ENCODE measurements around the gene UAP1L1. TPM values are rescaled to one million over a fixed set of nuclear protein-coding genes. Genes with fewer than 3 reads are reported as not detected.
A peak's percentile ranks its signal among the peaks of the same experiment; 100 is the strongest.

The UAP1L1 gene
- total and polyA plus RNA-seq, 2 experiments from 2014 or later: 2.5 to 8.1 TPM

GRCh38 chr9:137067860-137068538 is 9.3 kb upstream of the UAP1L1 start:
- H3K36me3 ChIP-seq (ENCODE audit: insufficient read depth): no peaks in the 10 kb centered on the region; the same call in 1 of the 2 replicates
- no peak overlapping the region for H2AFZ ChIP-seq
- H3K4me1 Mint-ChIP-seq: peaks cover 19% of the 10 kb centered on the region
- H3K27ac Mint-ChIP-seq: 0 out of 2 replicates have a peak overlapping the region, but pooled peaks have one; percentile 43
- H3K36me3 Mint-ChIP-seq (ENCODE audit: low read depth): no peaks in the 10 kb centered on the region; the same call in 1 of the 3 replicates
- peak; percentile 90 for DNase-seq (ENCODE audit: low spot score)
- H3K27me3 Mint-ChIP-seq (ENCODE audit: insufficient read depth, low read depth, poor library complexity): peaks cover 8% of the 10 kb centered on the region
- H3K4me1 ChIP-seq (ENCODE audit: insufficient read depth): peaks cover 18% of the 10 kb centered on the region; the same call in 1 of the 2 replicates
- peak overlapping the region; percentile 53 for H3K4me3 Mint-ChIP-seq
- 0 out of 2 replicates have a peak, but pooled peaks cover 8% of the 10 kb centered on the region for H3K27me3 ChIP-seq (ENCODE audit: insufficient read depth)
- peaks cover 10% of the 10 kb centered on the region; the same call in 1 of the 2 replicates for H3K79me2 ChIP-seq (replicated peaks; ENCODE audit: insufficient read depth)
- H4K20me1 ChIP-seq (replicated peaks; ENCODE audit: insufficient read depth): peaks cover 11% of the 10 kb centered on the region; the same call in 1 of the 2 replicates
- no peak for TF ChIP-seq REST (IDR thresholded peaks at IDR 0.05; ENCODE audit: unreplicated experiment)
- TF ChIP-seq STAT1 (IDR thresholded peaks at IDR 0.05; ENCODE audit: unreplicated experiment): no peak
- TF ChIP-seq CTCF (conservative IDR thresholded peaks at IDR 0.05; ENCODE audit: low read depth in 2 of 2): peak; percentile 66 to 79
- no peak for TF ChIP-seq NANOG (IDR thresholded peaks at IDR 0.05; ENCODE audit: borderline replicate concordance)
- 0 out of 2 replicates have a peak, but pooled peaks have one; percentile 22 for TF ChIP-seq CREB1 (CRISPR knock-in tag; IDR thresholded peaks at IDR 0.05; ENCODE audit: low read depth)
- TF ChIP-seq JUNB (IDR thresholded peaks at IDR 0.05; ENCODE audit: unreplicated experiment): no peak
- TF ChIP-seq ZNF462 (CRISPR knock-in tag; IDR thresholded peaks at IDR 0.05): no peak
- no peak for TF ChIP-seq EZH2phosphoT487 (IDR thresholded peaks at IDR 0.05; ENCODE audit: unreplicated experiment)
- H3K9me2 ChIP-seq (ENCODE audit: insufficient read depth): no peaks in the 10 kb centered on the region
- no peaks in the 10 kb centered on the region; the same call in 2 of the 3 replicates for H3K9me3 Mint-ChIP-seq
- H3F3A ChIP-seq (replicated peaks; ENCODE audit: low read depth): peaks cover 13% of the 10 kb centered on the region; the same call in 1 of the 2 replicates
- peak overlapping the region; percentile 85; the same call in 1 of the 2 replicates for H3K4me2 ChIP-seq
- no peak overlapping the region for H3K27ac ChIP-seq (ENCODE audit: low read depth)
- peak; percentile 64 for ATAC-seq
- H3K4me3 ChIP-seq: peak overlapping the region; percentile 71; the same call in 1 of the 2 replicates

Data from GM23338 (cell line).